Gastroesophageal sphincter (tissue), 3 donors: ENCODE results near the gene WLS.

Source experiments
- POLR2AphosphoS5 ChIP-seq: sonication (generic); formaldehyde crosslinking; IDR thresholded peaks from one replicate; pipeline ENCODE4 v1.6.1; 2017; ENCODE audit warnings: antibody characterized with exemption
- TF ChIP-seq, protein P1 (sequence below), 4 experiments: fragments of 200-600 bp in 2 of 4; fragments of 450-650 bp in 2 of 4; sonication (generic) in 1 of 4; IDR thresholded peaks; one replicate each; pipeline ENCODE4 v1.5.1; 2017 to 2019; ENCODE audit warnings: antibody characterized with exemption in 4 of 4, mild to moderate bottlenecking in 2 of 4, moderate library complexity in 2 of 4

DNA sequence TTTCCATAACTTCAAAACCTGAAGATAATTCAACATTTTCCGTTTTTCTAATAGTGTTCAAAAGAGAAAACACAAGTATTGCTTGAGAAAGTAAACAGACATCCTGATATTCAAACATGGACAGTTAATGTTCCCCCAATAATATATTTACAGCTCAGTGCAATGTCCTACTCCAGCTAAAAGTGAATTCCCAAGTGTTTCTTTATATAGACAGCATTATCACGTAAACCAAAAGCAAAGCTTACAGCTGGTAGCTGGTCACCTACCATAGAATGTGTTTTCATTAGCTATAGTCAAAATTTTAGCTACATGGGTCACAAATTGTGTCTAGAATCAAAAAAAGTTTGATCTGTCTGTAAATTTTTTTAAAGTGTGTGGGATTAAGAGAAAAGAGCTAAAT, 34.9 kb downstream of the WLS start:
- TF ChIP-seq POLR2AphosphoS5: no peak
- TF ChIP-seq, protein P1, sequence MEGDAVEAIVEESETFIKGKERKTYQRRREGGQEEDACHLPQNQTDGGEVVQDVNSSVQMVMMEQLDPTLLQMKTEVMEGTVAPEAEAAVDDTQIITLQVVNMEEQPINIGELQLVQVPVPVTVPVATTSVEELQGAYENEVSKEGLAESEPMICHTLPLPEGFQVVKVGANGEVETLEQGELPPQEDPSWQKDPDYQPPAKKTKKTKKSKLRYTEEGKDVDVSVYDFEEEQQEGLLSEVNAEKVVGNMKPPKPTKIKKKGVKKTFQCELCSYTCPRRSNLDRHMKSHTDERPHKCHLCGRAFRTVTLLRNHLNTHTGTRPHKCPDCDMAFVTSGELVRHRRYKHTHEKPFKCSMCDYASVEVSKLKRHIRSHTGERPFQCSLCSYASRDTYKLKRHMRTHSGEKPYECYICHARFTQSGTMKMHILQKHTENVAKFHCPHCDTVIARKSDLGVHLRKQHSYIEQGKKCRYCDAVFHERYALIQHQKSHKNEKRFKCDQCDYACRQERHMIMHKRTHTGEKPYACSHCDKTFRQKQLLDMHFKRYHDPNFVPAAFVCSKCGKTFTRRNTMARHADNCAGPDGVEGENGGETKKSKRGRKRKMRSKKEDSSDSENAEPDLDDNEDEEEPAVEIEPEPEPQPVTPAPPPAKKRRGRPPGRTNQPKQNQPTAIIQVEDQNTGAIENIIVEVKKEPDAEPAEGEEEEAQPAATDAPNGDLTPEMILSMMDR (IDR thresholded peaks at IDR 0.05): no peak
